Measurements from ENCODE around the gene GLYATL2. TPM values are rescaled to one million over a fixed set of nuclear protein-coding genes. Genes with fewer than 3 reads are reported as not detected.

GLYATL2 gene
- total RNA-seq, 4 donors from 2014 or later, result 0.87 to 8.6 (median 3.9) TPM; not detected in 1

DNA sequence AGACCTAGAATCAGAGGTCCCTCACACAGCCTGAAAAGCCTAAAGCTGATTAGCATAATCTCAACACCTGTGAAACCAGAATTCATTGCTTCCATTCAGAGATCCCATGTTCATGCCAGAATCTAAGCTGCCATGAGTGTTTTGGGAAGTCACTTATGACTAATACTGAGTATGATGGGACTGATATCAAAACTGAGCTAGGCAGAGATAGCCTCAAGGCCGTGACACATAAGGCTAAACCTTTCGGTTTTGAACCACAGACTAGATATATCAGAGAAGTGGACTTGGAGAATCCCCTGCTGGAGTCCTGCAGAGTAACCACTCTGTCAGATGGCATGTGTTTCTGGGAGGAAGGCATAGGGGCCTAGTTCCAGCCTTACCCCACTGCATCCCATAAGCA lies 23.1 kb upstream of the GLYATL2 start:
- 80% methylated on average over 1 of the region's 2 CpGs for WGBS
- no peaks in the 10 kb centered on the region for H3K27me3 ChIP-seq
- no peak overlapping the region for H3K27ac ChIP-seq
- no peaks in the 10 kb centered on the region for H3K36me3 ChIP-seq
- no peak for TF ChIP-seq POLR2AphosphoS5 (IDR thresholded peaks at IDR 0.05)
- TF ChIP-seq EP300 (IDR thresholded peaks at IDR 0.05), result no peak
- TF ChIP-seq, protein P1, sequence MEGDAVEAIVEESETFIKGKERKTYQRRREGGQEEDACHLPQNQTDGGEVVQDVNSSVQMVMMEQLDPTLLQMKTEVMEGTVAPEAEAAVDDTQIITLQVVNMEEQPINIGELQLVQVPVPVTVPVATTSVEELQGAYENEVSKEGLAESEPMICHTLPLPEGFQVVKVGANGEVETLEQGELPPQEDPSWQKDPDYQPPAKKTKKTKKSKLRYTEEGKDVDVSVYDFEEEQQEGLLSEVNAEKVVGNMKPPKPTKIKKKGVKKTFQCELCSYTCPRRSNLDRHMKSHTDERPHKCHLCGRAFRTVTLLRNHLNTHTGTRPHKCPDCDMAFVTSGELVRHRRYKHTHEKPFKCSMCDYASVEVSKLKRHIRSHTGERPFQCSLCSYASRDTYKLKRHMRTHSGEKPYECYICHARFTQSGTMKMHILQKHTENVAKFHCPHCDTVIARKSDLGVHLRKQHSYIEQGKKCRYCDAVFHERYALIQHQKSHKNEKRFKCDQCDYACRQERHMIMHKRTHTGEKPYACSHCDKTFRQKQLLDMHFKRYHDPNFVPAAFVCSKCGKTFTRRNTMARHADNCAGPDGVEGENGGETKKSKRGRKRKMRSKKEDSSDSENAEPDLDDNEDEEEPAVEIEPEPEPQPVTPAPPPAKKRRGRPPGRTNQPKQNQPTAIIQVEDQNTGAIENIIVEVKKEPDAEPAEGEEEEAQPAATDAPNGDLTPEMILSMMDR (IDR thresholded peaks at IDR 0.05), result no peak
- no peak for TF ChIP-seq POLR2A (IDR thresholded peaks at IDR 0.05)
- no peaks in the 10 kb centered on the region for H3K4me1 ChIP-seq
- H3K4me3 ChIP-seq, result no peak overlapping the region
- no peaks in the 10 kb centered on the region for H3K9me3 ChIP-seq
- no peak for DNase-seq (ENCODE audit: low spot score in 2 of 2)

DNA sequence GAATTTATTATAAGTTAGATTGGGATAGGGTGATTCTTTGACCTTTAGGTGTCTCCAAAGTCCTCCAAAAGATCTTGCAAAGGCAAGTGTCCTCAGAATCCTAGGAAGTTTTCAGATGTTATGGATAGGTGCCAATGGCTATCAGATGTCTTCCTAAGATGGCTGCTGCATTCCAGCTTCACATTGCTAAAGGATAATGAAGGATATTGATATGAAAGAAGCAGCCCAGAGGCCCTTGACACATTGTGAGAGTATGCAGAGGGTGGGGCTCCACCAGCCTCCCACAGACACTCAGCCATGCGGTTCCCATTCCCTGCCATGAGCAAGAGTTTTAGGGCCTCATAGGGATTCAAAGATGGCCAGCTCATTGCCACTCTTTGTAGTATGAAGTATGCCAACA lies 22.3 kb upstream of the GLYATL2 start:
- DNase-seq (ENCODE audit: low spot score in 2 of 2), result no peak
- WGBS, result 100% methylated on average over 1 of the region's 1 CpG
- Histone ChIP-seq H3K4me1 (no peaks in the 10 kb centered on the region), H3K9me3 (no peaks in the 10 kb centered on the region), H3K36me3 (no peaks in the 10 kb centered on the region), H3K4me3 (no peak overlapping the region), H3K27ac (no peak overlapping the region), H3K27me3 (no peaks in the 10 kb centered on the region)
- TF ChIP-seq EP300 (IDR thresholded peaks at IDR 0.05), result no peak
- TF ChIP-seq, protein P1 (IDR thresholded peaks at IDR 0.05), result no peak

DNA sequence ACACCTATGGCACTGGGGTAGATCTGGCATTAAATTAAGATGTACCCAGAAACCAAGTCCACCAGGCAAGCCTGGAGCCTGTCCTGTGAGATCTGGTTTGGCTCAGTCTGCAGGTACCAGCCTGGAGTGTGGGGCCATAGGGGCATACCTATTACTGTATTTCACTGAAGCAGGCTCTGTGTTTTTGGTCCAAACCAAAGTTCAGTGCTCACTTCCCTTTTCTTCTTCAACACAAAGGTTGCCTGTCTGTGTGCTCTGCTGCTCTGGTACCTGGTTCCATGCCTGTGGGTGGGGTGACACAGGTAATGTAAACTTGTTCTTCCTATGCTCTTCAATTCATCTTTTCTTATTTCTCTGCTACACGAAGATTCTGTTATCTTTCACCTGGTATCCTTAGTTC lies 19.8 kb upstream of the GLYATL2 start:
- H3K4me3 ChIP-seq, result no peak overlapping the region
- 0% methylated on average over 1 of the region's 1 CpG for WGBS
- no peaks in the 10 kb centered on the region for H3K36me3 ChIP-seq
- no peak for DNase-seq (ENCODE audit: low spot score in 2 of 2)
- no peaks in the 10 kb centered on the region for H3K4me1 ChIP-seq
- H3K27me3 ChIP-seq, result no peaks in the 10 kb centered on the region
- no peaks in the 10 kb centered on the region for H3K9me3 ChIP-seq
- no peak overlapping the region for H3K27ac ChIP-seq
- no peak for TF ChIP-seq POLR2A (IDR thresholded peaks at IDR 0.05)
- TF ChIP-seq POLR2AphosphoS5 (IDR thresholded peaks at IDR 0.05), result no peak
- TF ChIP-seq, protein P1 (IDR thresholded peaks at IDR 0.05), result no peak
- no peak for TF ChIP-seq EP300 (IDR thresholded peaks at IDR 0.05)

DNA sequence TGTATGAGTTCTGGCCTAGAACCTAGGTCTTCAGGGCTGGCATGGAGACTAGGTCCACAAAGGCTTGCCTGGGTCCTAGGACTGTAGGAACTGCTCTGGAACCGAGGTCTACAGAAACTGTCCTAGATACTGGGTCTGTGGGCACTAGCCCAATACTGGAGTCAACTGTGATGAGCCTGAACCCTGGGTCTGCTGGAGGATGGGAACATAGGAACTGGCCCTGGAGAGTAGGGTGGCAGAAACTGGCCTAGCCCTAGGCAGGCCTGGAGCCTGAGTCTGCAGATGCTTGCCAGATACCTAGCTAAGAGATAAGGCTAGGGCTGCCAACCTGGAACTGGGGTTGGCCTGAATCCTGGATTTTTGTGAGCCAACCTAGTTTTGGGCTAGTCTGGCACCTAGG lies 19.2 kb upstream of the GLYATL2 start:
- TF ChIP-seq POLR2AphosphoS5 (IDR thresholded peaks at IDR 0.05) (no peak), POLR2A (IDR thresholded peaks at IDR 0.05) (no peak), EP300 (IDR thresholded peaks at IDR 0.05) (no peak)
- TF ChIP-seq, protein P1 (IDR thresholded peaks at IDR 0.05), result no peak
- no peak for DNase-seq (ENCODE audit: low spot score in 2 of 2)
- Histone ChIP-seq H3K27me3 (no peaks in the 10 kb centered on the region), H3K9me3 (no peaks in the 10 kb centered on the region), H3K36me3 (no peaks in the 10 kb centered on the region), H3K4me1 (no peaks in the 10 kb centered on the region), H3K27ac (no peak overlapping the region), H3K4me3 (no peak overlapping the region)
- WGBS, result no CpG with 5 or more reads among the region's 1 CpG

DNA sequence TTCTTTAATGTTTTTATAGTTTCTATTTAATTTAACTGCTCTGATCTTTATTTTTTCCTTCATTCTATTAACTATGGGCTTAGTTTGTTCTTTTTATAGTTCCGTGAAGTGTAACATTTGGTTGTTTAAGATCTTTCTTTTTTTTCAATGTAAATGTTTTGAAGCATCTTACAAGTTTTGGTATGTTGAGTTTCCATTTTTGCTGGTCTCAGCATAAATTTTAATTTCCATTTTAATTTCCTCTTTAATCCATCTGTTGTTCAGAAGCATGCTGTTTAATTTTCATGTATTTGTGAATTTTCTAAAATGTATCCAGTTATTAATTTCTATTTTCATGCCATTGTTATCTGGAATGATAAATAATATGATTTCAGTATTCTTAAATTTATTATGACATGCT lies 17.0 kb upstream of the GLYATL2 start:
- no peak overlapping the region for H3K27ac ChIP-seq
- no peaks in the 10 kb centered on the region for H3K36me3 ChIP-seq
- no peaks in the 10 kb centered on the region for H3K27me3 ChIP-seq
- H3K4me1 ChIP-seq, result no peaks in the 10 kb centered on the region
- WGBS, result 94% methylated on average over 1 of the region's 1 CpG
- no peak for TF ChIP-seq POLR2A (IDR thresholded peaks at IDR 0.05)
- TF ChIP-seq EP300 (IDR thresholded peaks at IDR 0.05), result no peak
- TF ChIP-seq, protein P1 (IDR thresholded peaks at IDR 0.05), result no peak
- no peak for TF ChIP-seq POLR2AphosphoS5 (IDR thresholded peaks at IDR 0.05)
- no peak for DNase-seq (ENCODE audit: low spot score in 2 of 2)
- H3K4me3 ChIP-seq, result no peak overlapping the region
- H3K9me3 ChIP-seq, result no peaks in the 10 kb centered on the region

All from suprapubic skin (tissue), 4 donors.